Fibroblast of lung (primary cell): ENCODE measurements around the gene PLEKHG4B.

ENCODE experiments used
- EZH2 ChIP-seq: IDR thresholded peaks from 2 replicates; pipeline ENCODE4 v1.5.1; 2012; ENCODE audit warnings: low read length, control low read depth, mild to moderate bottlenecking; ENCODE audit errors: missing control alignments
- TF ChIP-seq, protein P1 (sequence below), 2 donors: IDR thresholded peaks in 1 of 2; conservative IDR thresholded peaks in 1 of 2; 1 replicate in 1 of 2; 2 replicates in 1 of 2; pipeline ENCODE4 v1.5.1; 2011 to 2012; ENCODE audit warnings: low read length in 2 of 2, control low read depth in 1 of 2, inconsistent platforms in 1 of 2, low read depth in 1 of 2, mild to moderate bottlenecking in 1 of 2

DNA sequence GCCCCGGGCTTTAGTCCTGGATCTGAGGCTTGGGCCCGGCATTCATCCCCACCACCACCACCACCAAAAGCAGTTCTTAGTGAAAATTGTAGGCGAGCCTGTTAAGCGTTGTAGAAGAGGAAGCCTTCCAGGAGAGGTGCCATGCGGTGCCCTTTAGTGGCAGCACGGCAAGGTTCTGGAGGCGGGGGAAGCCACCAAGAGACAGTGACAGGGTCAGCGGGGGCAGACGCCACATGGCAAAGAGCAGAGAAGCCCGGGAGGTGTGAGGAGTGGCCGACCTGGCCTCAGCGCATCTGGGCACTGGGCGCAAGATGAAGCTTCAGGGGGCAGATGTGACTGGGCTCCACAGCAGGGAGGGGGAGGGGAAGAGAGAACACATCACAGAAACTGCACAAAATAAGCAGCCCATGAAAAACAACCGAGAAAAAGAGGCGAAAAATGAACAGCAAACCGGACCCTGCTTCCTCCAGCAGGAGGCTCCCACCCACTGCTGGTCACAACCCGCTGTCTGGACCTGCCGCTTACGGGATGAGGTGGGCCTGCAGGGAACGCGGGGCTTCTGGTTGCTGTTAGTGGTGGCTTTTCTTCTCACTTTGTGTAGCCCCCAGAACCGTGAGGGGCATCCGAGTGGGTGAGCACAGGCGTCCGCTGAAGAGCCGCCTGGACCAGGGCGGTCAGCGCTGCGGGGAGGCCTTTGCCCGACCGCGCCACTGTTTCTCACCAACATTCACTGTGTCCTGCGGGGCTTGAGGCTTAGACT lies 103.6 kb downstream of the PLEKHG4B start:
- TF ChIP-seq, protein P1, sequence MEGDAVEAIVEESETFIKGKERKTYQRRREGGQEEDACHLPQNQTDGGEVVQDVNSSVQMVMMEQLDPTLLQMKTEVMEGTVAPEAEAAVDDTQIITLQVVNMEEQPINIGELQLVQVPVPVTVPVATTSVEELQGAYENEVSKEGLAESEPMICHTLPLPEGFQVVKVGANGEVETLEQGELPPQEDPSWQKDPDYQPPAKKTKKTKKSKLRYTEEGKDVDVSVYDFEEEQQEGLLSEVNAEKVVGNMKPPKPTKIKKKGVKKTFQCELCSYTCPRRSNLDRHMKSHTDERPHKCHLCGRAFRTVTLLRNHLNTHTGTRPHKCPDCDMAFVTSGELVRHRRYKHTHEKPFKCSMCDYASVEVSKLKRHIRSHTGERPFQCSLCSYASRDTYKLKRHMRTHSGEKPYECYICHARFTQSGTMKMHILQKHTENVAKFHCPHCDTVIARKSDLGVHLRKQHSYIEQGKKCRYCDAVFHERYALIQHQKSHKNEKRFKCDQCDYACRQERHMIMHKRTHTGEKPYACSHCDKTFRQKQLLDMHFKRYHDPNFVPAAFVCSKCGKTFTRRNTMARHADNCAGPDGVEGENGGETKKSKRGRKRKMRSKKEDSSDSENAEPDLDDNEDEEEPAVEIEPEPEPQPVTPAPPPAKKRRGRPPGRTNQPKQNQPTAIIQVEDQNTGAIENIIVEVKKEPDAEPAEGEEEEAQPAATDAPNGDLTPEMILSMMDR (conservative IDR thresholded peaks at IDR 0.05 in 1 of 2, IDR thresholded peaks at IDR 0.05 in 1 of 2; ENCODE audit: low read depth in 1 of 2, low read length in 2 of 2): peak in 1 of 2 donors; percentile 13
- no peak for TF ChIP-seq EZH2
